Measurements from ENCODE around the gene CHRNE.

- TF ChIP-seq POLR2A (IDR thresholded peaks at IDR 0.05; ENCODE audit: low read depth, low read length) (peak; percentile 3; the same call in 1 of the 2 replicates), POLR2AphosphoS5 (IDR thresholded peaks at IDR 0.05; ENCODE audit: low read depth, low read length) (no peak)
These were observed 44.1 kb upstream of the CHRNE start for GRCh38 chr17:4947010-4947410.
